Colonic mucosa (tissue), 4 donors: ENCODE measurements around the gene CCDC71L. TPM values are rescaled to one million over a fixed set of nuclear protein-coding genes. Genes with fewer than 3 reads are reported as not detected.
"Not testable (repeated sequence)": the region's sequence is repeated elsewhere in the genome, so short reads cannot be mapped to it uniquely, and the experiment has no call there.

Source experiments
- DNase-seq: peaks from one replicate; pipeline ENCODE4 v3.0.0-alpha.2; 2020
- H3K27ac ChIP-seq: fragments of 200-600 bp; one replicate; pipeline ENCODE4 v1.8.0; 2021
- H3K27me3 ChIP-seq: fragments of 200-600 bp; one replicate; pipeline ENCODE4 v1.8.0; 2021
- H3K36me3 ChIP-seq: fragments of 200-600 bp; one replicate; pipeline ENCODE4 v1.8.0; 2021
- H3K4me1 ChIP-seq: fragments of 200-600 bp; one replicate; pipeline ENCODE4 v1.8.0; 2021; ENCODE audit warnings: mild to moderate bottlenecking
- H3K4me3 ChIP-seq: fragments of 200-600 bp; one replicate; pipeline ENCODE4 v1.8.0; 2021
- H3K9ac ChIP-seq, 2 donors: one replicate each; pipeline ENCODE4 v1.7.0; 2013; ENCODE audit warnings: control low read depth in 2 of 2, low read depth in 2 of 2, low read length in 2 of 2
- H3K9me3 ChIP-seq: fragments of 200-600 bp; one replicate; pipeline ENCODE4 v1.8.0; 2021
- intact Hi-C: fragments of 100-400 bp; cut with DNase I; formaldehyde crosslinking; loops from one replicate; pipeline ENCODE4 v1.14.1; 2022
- total RNA-seq, 2 donors: library from RNA; stranded (reverse); fragmentation: NEBNext Ultra II Directional in 1 of 2; extraction: Animal tissue kit (Norgen Biotek cat#: 25700) in 1 of 2; gene quantifications; one replicate each; pipeline ENCODE4 v1.2.1, GENCODE V29; 2021
- TF ChIP-seq, protein P1 (sequence below): fragments of 200-600 bp; IDR thresholded peaks from one replicate; pipeline ENCODE4 v1.8.0; 2022; ENCODE audit warnings: antibody characterized with exemption, mild to moderate bottlenecking
- donor health status: healthy.
- donor health status: DM: no; HTN: no; CAD: no.
- donor health status: DM: no; HTN: no; CAD: no.

Gene CCDC71L
- total RNA-seq, 2 donors from 2014 or later = 21.3 to 21.6 TPM

DNA sequence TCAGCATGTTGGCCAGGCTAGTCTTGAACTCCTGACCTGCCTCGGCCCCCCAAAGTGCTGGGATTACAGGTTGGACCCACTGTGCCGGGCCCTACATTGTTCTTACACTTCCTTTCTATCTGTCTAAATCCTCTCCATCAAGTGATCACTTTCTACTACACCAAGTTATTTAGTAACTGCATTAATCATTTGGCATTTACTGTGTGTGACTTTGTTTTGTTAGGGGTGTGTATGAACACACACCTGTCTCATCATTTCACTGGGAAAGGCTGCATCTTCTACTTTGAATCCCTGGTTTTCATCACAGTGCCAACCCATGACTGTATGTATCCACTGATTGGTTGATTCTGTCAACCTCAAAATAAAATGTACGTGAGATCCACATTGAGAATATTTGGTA lies 23.0 kb upstream of the CCDC71L start:
- intact Hi-C loops = no loop called here
- Histone ChIP-seq H3K9me3 (no peaks in the 10 kb centered on the region), H3K27me3 (no peaks in the 10 kb centered on the region), H3K27ac (no peak overlapping the region), H3K9ac (no peak overlapping the region), H3K4me1 (no peaks in the 10 kb centered on the region), H3K4me3 (no peak overlapping the region), H3K36me3 (no peaks in the 10 kb centered on the region)
- DNase-seq = no peak
- TF ChIP-seq, protein P1, sequence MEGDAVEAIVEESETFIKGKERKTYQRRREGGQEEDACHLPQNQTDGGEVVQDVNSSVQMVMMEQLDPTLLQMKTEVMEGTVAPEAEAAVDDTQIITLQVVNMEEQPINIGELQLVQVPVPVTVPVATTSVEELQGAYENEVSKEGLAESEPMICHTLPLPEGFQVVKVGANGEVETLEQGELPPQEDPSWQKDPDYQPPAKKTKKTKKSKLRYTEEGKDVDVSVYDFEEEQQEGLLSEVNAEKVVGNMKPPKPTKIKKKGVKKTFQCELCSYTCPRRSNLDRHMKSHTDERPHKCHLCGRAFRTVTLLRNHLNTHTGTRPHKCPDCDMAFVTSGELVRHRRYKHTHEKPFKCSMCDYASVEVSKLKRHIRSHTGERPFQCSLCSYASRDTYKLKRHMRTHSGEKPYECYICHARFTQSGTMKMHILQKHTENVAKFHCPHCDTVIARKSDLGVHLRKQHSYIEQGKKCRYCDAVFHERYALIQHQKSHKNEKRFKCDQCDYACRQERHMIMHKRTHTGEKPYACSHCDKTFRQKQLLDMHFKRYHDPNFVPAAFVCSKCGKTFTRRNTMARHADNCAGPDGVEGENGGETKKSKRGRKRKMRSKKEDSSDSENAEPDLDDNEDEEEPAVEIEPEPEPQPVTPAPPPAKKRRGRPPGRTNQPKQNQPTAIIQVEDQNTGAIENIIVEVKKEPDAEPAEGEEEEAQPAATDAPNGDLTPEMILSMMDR = no peak

- Histone ChIP-seq H3K9me3 (no peaks in the 10 kb centered on the region), H3K4me3 (no peak overlapping the region), H3K9ac (no peak overlapping the region), H3K27ac (no peak overlapping the region), H3K36me3 (no peaks in the 10 kb centered on the region), H3K27me3 (no peaks in the 10 kb centered on the region), H3K4me1 (no peaks in the 10 kb centered on the region)
- intact Hi-C loops = no loop called here
- no peak for DNase-seq
- TF ChIP-seq, protein P1 = no peak
Measured at GRCh38 chr7:106681815-106682495, 21.0 kb upstream of the CCDC71L start.

- DNase-seq = no peak
- no peak overlapping the region for H3K27ac ChIP-seq
- no peaks in the 10 kb centered on the region for H3K9me3 ChIP-seq
- TF ChIP-seq, protein P1 = no peak
- no peak overlapping the region for H3K4me3 ChIP-seq
- H3K9ac ChIP-seq = no peak overlapping the region
- no peaks in the 10 kb centered on the region for H3K36me3 ChIP-seq
- no peaks in the 10 kb centered on the region for H3K4me1 ChIP-seq
- no peaks in the 10 kb centered on the region for H3K27me3 ChIP-seq
- intact Hi-C loops = no loop called here
Measured at GRCh38 chr7:106679153-106679931, 18.4 kb upstream of the CCDC71L start.

DNA sequence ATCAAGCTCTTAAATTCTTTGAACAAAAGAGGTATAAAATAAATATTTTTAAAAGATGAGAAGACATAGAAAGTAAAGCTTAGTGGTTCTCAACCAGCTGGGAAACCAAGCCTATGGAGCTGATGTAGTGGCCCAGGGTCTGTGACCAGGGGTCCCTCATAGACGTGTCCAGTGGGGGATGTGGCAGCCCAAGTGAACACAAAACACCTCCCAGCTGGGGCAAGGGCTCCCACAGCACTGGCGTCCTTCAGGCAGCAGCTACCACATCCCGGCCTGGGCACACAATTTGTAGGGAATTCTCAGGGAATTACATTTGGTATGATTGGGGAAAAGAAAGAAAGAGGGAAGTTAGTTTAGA lies 17.8 kb upstream of the CCDC71L start:
- no peaks in the 10 kb centered on the region for H3K36me3 ChIP-seq
- TF ChIP-seq, protein P1 = no peak
- intact Hi-C loops = no loop called here
- no peaks in the 10 kb centered on the region for H3K27me3 ChIP-seq
- no peak overlapping the region for H3K9ac ChIP-seq
- H3K27ac ChIP-seq = no peak overlapping the region
- H3K4me1 ChIP-seq = no peaks in the 10 kb centered on the region
- no peaks in the 10 kb centered on the region for H3K9me3 ChIP-seq
- no peak for DNase-seq
- H3K4me3 ChIP-seq = no peak overlapping the region

DNA sequence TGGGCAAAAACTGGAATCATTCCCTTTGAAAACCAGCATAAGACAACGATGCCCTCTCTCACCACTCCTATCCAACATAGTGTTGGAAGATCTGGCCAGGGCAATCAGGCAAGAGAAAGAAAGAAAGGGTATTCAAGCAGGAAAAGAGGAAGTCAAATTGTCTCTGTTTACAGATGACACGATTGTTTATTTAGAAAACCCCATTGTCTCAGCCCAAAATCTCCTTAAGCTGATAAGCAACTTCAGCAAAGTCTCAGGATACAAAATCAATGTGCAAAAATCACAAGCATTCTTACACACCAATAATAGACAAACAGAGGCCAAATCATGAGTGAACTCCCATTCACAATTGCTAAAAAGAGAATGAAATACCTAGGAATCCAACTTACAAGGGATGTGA lies 15.5 kb upstream of the CCDC71L start:
- H3K27ac ChIP-seq, H3K27me3 ChIP-seq, H3K36me3 ChIP-seq, H3K9ac ChIP-seq, H3K9me3 ChIP-seq, H3K4me1 ChIP-seq, DNase-seq, H3K4me3 ChIP-seq, intact Hi-C loops: not testable (repeated sequence)

DNA sequence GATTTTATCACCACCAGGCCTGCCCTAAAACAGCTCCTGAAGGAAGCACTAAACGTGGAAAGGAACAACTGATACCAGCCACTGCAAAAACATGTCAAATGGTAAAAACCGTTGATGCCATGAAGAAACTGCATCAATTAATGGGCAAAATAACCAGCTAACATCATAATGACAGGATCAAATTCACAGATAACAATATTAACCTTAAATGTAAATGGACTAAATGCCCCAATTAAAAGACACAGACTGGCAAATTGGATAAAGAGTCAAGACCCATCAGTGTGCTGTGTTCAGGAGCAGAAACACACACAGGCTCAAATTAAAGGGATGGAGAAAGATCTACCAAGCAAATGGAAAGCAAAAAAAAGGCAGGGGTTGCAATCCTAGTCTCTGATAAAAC lies 12.7 kb upstream of the CCDC71L start:
- H3K9me3 ChIP-seq, H3K4me3 ChIP-seq, H3K27me3 ChIP-seq, intact Hi-C loops, H3K36me3 ChIP-seq, H3K9ac ChIP-seq, H3K4me1 ChIP-seq, H3K27ac ChIP-seq, DNase-seq: not testable (repeated sequence)

DNA sequence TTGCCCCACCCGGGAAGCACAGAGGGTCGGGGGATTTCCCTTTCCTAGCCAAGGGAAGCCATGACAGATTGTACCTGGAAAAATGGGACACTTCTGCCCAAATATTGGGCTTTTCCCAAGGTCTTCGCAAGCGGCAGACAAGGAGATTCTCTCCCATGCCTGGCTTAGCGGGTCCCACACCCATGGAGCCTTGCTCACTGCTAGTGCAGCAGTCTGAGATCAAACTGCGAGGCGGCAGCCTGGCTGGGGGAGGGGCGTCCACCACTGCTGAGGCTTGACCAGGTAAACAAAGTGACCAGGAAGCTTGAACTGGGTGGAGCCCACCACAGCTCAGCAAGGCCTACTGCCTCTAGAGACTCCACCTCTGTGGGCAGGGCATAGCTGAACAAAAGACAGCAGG lies 11.0 kb upstream of the CCDC71L start:
- H3K9ac ChIP-seq, H3K4me3 ChIP-seq, intact Hi-C loops, H3K27me3 ChIP-seq, H3K4me1 ChIP-seq, H3K36me3 ChIP-seq, H3K9me3 ChIP-seq, H3K27ac ChIP-seq, DNase-seq: not testable (repeated sequence)
